Measurements from ENCODE around the gene LRRC1. TPM values are rescaled to one million over a fixed set of nuclear protein-coding genes. Genes with fewer than 3 reads are reported as not detected.

Gene LRRC1
- total and polyA plus RNA-seq, 2 experiments from 2014 or later, result 11.3 to 16.6 TPM

DNA sequence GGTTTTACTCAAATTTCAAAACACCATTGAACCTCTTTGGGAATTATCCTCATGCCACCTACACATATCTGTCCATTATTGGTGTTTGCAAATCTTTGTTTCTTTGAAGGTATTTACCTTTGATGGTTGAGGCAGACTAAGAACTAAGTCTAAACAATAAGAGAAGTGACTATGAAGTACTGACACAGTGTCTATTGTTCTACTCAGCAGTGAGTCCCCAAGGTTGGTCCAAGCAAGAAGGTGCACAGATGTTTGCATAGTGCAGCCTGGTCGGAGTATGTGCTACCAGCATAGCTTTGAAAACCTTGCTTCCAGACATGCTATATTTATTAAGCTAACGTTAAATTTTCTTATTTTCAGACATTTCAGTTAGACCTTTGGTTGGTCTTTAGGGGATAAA is 19.5 kb downstream of the LRRC1 start:
- no peak overlapping the region for H3K4me2 ChIP-seq
- Mint-ChIP-seq H3K4me3 (no peak overlapping the region), H3K27ac (no peak overlapping the region), H3K9me3 (no peaks in the 10 kb centered on the region), H3K4me1 (peaks cover 45% of the 10 kb centered on the region), H3K36me3 (ENCODE audit: low read depth) (no peaks in the 10 kb centered on the region), H3K27me3 (ENCODE audit: insufficient read depth, low read depth, poor library complexity) (peaks cover 4% of the 10 kb centered on the region)
- no peaks in the 10 kb centered on the region for H3K27me3 ChIP-seq (ENCODE audit: insufficient read depth)
- peaks cover 16% of the 10 kb centered on the region for H3K4me1 ChIP-seq (ENCODE audit: insufficient read depth)
- no peak overlapping the region for H3K4me3 ChIP-seq
- H3K27ac ChIP-seq (ENCODE audit: low read depth), result no peak overlapping the region
- H2AFZ ChIP-seq, result no peak overlapping the region
- H3K9me2 ChIP-seq (ENCODE audit: insufficient read depth), result peaks cover 4% of the 10 kb centered on the region; the same call in 1 of the 2 replicates
- H3K79me2 ChIP-seq (replicated peaks; ENCODE audit: insufficient read depth), result peaks cover 62% of the 10 kb centered on the region
- H4K20me1 ChIP-seq (replicated peaks; ENCODE audit: insufficient read depth), result no peaks in the 10 kb centered on the region; the same call in none of the 2 replicates
- no peaks in the 10 kb centered on the region for H3K36me3 ChIP-seq (ENCODE audit: insufficient read depth)
- ATAC-seq, result no peak
- no peaks in the 10 kb centered on the region for H3F3A ChIP-seq (replicated peaks; ENCODE audit: low read depth)
- DNase-seq (ENCODE audit: low spot score), result no peak
- TF ChIP-seq, protein P1, sequence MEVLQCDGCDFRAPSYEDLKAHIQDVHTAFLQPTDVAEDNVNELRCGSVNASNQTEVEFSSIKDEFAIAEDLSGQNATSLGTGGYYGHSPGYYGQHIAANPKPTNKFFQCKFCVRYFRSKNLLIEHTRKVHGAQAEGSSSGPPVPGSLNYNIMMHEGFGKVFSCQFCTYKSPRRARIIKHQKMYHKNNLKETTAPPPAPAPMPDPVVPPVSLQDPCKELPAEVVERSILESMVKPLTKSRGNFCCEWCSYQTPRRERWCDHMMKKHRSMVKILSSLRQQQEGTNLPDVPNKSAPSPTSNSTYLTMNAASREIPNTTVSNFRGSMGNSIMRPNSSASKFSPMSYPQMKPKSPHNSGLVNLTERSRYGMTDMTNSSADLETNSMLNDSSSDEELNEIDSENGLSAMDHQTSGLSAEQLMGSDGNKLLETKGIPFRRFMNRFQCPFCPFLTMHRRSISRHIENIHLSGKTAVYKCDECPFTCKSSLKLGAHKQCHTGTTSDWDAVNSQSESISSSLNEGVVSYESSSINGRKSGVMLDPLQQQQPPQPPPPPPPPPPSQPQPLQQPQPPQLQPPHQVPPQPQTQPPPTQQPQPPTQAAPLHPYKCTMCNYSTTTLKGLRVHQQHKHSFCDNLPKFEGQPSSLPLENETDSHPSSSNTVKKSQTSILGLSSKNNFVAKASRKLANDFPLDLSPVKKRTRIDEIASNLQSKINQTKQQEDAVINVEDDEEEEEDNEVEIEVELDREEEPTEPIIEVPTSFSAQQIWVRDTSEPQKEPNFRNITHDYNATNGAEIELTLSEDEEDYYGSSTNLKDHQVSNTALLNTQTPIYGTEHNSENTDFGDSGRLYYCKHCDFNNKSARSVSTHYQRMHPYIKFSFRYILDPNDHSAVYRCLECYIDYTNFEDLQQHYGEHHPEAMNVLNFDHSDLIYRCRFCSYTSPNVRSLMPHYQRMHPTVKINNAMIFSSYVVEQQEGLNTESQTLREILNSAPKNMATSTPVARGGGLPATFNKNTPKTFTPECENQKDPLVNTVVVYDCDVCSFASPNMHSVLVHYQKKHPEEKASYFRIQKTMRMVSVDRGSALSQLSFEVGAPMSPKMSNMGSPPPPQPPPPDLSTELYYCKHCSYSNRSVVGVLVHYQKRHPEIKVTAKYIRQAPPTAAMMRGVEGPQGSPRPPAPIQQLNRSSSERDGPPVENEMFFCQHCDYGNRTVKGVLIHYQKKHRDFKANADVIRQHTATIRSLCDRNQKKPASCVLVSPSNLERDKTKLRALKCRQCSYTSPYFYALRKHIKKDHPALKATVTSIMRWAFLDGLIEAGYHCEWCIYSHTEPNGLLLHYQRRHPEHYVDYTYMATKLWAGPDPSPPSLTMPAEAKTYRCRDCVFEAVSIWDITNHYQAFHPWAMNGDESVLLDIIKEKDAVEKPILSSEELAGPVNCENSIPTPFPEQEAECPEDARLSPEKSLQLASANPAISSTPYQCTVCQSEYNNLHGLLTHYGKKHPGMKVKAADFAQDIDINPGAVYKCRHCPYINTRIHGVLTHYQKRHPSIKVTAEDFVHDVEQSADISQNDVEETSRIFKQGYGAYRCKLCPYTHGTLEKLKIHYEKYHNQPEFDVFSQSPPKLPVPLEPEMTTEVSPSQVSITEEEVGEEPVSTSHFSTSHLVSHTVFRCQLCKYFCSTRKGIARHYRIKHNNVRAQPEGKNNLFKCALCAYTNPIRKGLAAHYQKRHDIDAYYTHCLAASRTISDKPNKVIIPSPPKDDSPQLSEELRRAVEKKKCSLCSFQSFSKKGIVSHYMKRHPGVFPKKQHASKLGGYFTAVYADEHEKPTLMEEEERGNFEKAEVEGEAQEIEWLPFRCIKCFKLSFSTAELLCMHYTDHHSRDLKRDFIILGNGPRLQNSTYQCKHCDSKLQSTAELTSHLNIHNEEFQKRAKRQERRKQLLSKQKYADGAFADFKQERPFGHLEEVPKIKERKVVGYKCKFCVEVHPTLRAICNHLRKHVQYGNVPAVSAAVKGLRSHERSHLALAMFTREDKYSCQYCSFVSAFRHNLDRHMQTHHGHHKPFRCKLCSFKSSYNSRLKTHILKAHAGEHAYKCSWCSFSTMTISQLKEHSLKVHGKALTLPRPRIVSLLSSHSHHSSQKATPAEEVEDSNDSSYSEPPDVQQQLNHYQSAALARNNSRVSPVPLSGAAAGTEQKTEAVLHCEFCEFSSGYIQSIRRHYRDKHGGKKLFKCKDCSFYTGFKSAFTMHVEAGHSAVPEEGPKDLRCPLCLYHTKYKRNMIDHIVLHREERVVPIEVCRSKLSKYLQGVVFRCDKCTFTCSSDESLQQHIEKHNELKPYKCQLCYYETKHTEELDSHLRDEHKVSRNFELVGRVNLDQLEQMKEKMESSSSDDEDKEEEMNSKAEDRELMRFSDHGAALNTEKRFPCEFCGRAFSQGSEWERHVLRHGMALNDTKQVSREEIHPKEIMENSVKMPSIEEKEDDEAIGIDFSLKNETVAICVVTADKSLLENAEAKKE (CRISPR knock-in tag; IDR thresholded peaks at IDR 0.05), result no peak
- no peak for TF ChIP-seq STAT1 (IDR thresholded peaks at IDR 0.05; ENCODE audit: unreplicated experiment)
- TF ChIP-seq ZNF114 (CRISPR knock-in tag; IDR thresholded peaks at IDR 0.05), result no peak
- no peak for TF ChIP-seq JUNB (IDR thresholded peaks at IDR 0.05; ENCODE audit: unreplicated experiment)
- no peak for TF ChIP-seq POLR2AphosphoS5 (IDR thresholded peaks at IDR 0.05; ENCODE audit: low read depth)
- TF ChIP-seq, protein P2, sequence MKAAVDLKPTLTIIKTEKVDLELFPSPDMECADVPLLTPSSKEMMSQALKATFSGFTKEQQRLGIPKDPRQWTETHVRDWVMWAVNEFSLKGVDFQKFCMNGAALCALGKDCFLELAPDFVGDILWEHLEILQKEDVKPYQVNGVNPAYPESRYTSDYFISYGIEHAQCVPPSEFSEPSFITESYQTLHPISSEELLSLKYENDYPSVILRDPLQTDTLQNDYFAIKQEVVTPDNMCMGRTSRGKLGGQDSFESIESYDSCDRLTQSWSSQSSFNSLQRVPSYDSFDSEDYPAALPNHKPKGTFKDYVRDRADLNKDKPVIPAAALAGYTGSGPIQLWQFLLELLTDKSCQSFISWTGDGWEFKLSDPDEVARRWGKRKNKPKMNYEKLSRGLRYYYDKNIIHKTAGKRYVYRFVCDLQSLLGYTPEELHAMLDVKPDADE (IDR thresholded peaks at IDR 0.05), result no peak
- TF ChIP-seq NANOG (IDR thresholded peaks at IDR 0.05; ENCODE audit: borderline replicate concordance), result no peak
- TF ChIP-seq, protein P3, sequence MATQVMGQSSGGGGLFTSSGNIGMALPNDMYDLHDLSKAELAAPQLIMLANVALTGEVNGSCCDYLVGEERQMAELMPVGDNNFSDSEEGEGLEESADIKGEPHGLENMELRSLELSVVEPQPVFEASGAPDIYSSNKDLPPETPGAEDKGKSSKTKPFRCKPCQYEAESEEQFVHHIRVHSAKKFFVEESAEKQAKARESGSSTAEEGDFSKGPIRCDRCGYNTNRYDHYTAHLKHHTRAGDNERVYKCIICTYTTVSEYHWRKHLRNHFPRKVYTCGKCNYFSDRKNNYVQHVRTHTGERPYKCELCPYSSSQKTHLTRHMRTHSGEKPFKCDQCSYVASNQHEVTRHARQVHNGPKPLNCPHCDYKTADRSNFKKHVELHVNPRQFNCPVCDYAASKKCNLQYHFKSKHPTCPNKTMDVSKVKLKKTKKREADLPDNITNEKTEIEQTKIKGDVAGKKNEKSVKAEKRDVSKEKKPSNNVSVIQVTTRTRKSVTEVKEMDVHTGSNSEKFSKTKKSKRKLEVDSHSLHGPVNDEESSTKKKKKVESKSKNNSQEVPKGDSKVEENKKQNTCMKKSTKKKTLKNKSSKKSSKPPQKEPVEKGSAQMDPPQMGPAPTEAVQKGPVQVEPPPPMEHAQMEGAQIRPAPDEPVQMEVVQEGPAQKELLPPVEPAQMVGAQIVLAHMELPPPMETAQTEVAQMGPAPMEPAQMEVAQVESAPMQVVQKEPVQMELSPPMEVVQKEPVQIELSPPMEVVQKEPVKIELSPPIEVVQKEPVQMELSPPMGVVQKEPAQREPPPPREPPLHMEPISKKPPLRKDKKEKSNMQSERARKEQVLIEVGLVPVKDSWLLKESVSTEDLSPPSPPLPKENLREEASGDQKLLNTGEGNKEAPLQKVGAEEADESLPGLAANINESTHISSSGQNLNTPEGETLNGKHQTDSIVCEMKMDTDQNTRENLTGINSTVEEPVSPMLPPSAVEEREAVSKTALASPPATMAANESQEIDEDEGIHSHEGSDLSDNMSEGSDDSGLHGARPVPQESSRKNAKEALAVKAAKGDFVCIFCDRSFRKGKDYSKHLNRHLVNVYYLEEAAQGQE (IDR thresholded peaks at IDR 0.05; ENCODE audit: unreplicated experiment), result no peak
- no peak for TF ChIP-seq EZH2phosphoT487 (IDR thresholded peaks at IDR 0.05; ENCODE audit: unreplicated experiment)
- TF ChIP-seq CREB1 (CRISPR knock-in tag; IDR thresholded peaks at IDR 0.05; ENCODE audit: low read depth), result no peak
- TF ChIP-seq ZNF331 (CRISPR knock-in tag; IDR thresholded peaks at IDR 0.05; ENCODE audit: low read depth), result no peak
- TF ChIP-seq, protein P4, sequence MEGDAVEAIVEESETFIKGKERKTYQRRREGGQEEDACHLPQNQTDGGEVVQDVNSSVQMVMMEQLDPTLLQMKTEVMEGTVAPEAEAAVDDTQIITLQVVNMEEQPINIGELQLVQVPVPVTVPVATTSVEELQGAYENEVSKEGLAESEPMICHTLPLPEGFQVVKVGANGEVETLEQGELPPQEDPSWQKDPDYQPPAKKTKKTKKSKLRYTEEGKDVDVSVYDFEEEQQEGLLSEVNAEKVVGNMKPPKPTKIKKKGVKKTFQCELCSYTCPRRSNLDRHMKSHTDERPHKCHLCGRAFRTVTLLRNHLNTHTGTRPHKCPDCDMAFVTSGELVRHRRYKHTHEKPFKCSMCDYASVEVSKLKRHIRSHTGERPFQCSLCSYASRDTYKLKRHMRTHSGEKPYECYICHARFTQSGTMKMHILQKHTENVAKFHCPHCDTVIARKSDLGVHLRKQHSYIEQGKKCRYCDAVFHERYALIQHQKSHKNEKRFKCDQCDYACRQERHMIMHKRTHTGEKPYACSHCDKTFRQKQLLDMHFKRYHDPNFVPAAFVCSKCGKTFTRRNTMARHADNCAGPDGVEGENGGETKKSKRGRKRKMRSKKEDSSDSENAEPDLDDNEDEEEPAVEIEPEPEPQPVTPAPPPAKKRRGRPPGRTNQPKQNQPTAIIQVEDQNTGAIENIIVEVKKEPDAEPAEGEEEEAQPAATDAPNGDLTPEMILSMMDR (conservative IDR thresholded peaks at IDR 0.05; ENCODE audit: low read depth in 2 of 2), result no peak
- no peak for TF ChIP-seq EZH2 (IDR thresholded peaks at IDR 0.05; ENCODE audit: low read depth, unreplicated experiment)
